Liver (tissue), 9 donors: Measurements from ENCODE around the gene DNAH6. TPM values are rescaled to one million over a fixed set of nuclear protein-coding genes. Genes with fewer than 3 reads are reported as not detected.
"Not testable (repeated sequence)": the region's sequence is repeated elsewhere in the genome, so short reads cannot be mapped to it uniquely, and the experiment has no call there.

Experiments used
- DNase-seq: peaks from one replicate; pipeline ENCODE4 v3.0.0-alpha.2; 2017; ENCODE audit warnings: low spot score
- H3K27ac ChIP-seq, 2 donors: one replicate each; pipeline ENCODE4 v1.7.0; 2013; ENCODE audit warnings: inconsistent platforms in 2 of 2, low read length in 2 of 2, control low read depth in 1 of 2, low read depth in 1 of 2, mild to moderate bottlenecking in 1 of 2
- H3K27me3 ChIP-seq, 4 donors: one replicate each; pipeline versions ENCODE4 v1.6.1 to v1.7.0; 2013; ENCODE audit warnings: low read length in 3 of 4, inconsistent platforms in 1 of 4, mild to moderate bottlenecking in 1 of 4, moderate library complexity in 1 of 4; ENCODE audit not compliant: control insufficient read depth in 4 of 4, insufficient read depth in 4 of 4
- H3K36me3 ChIP-seq, 4 donors: one replicate each; pipeline versions ENCODE4 v1.6.1 to v1.7.0; 2013; ENCODE audit warnings: low read length in 3 of 4, mild to moderate bottlenecking in 3 of 4, low read depth in 1 of 4, moderate library complexity in 1 of 4; ENCODE audit not compliant: control insufficient read depth in 4 of 4, insufficient read depth in 3 of 4
- H3K4me1 ChIP-seq, 4 donors: one replicate each; pipeline versions ENCODE4 v1.6.1 to v1.7.0; 2013; ENCODE audit warnings: low read length in 3 of 4, mild to moderate bottlenecking in 3 of 4, moderate library complexity in 1 of 4; ENCODE audit not compliant: control insufficient read depth in 4 of 4, insufficient read depth in 4 of 4
- H3K4me3 ChIP-seq, 3 donors: one replicate each; pipeline versions ENCODE4 v1.6.1 to v1.7.0; 2013; ENCODE audit warnings: low read length in 3 of 3, control low read depth in 1 of 3, low read depth in 1 of 3, mild to moderate bottlenecking in 1 of 3
- H3K9ac ChIP-seq, 2 donors: one replicate each; pipeline ENCODE4 v1.7.0; 2013; ENCODE audit warnings: low read length in 2 of 2, mild to moderate bottlenecking in 2 of 2, moderate library complexity in 2 of 2, control low read depth in 1 of 2, low read depth in 1 of 2
- H3K9me3 ChIP-seq, 4 donors: one replicate each; pipeline versions ENCODE4 v1.6.1 to v1.7.0; 2013; ENCODE audit warnings: low read length in 3 of 4; ENCODE audit not compliant: control insufficient read depth in 4 of 4
- EGR1 ChIP-seq, 2 donors: IDR thresholded peaks; 2 replicates each; pipeline ENCODE4 v1.6.1; 2016 to 2018; ENCODE audit warnings: antibody characterized with exemption in 2 of 2, low read depth in 2 of 2
- FOXA1 ChIP-seq: IDR thresholded peaks from 2 replicates; pipeline ENCODE4 v1.6.1; 2016; ENCODE audit warnings: antibody characterized with exemption
- FOXA2 ChIP-seq: IDR thresholded peaks from 2 replicates; pipeline ENCODE4 v1.6.1; 2016; ENCODE audit warnings: antibody characterized with exemption
- GABPA ChIP-seq, 2 donors: IDR thresholded peaks in 1 of 2; conservative IDR thresholded peaks in 1 of 2; 2 replicates each; pipeline ENCODE4 v1.6.1; 2016; ENCODE audit warnings: antibody characterized with exemption in 2 of 2, mild to moderate bottlenecking in 1 of 2, moderate library complexity in 1 of 2
- HNF4A ChIP-seq, 2 donors: conservative IDR thresholded peaks; 2 replicates each; pipeline ENCODE4 v1.6.1; 2016; ENCODE audit warnings: antibody characterized with exemption in 2 of 2, mild to moderate bottlenecking in 2 of 2
- HNF4G ChIP-seq: IDR thresholded peaks from 2 replicates; pipeline ENCODE4 v1.6.1; 2016; ENCODE audit warnings: antibody characterized with exemption
- JUND ChIP-seq, 2 donors: IDR thresholded peaks; 2 replicates each; pipeline ENCODE4 v1.6.1; 2016; ENCODE audit warnings: antibody characterized with exemption in 2 of 2
- NR2F2 ChIP-seq: IDR thresholded peaks from 2 replicates; pipeline ENCODE4 v1.6.1; 2016; ENCODE audit warnings: antibody characterized with exemption
- RAD21 ChIP-seq, 2 donors: IDR thresholded peaks; 2 replicates each; pipeline ENCODE4 v1.6.1; 2016; ENCODE audit warnings: antibody characterized with exemption in 2 of 2, mild to moderate bottlenecking in 2 of 2
- RXRA ChIP-seq, 2 donors: IDR thresholded peaks; 2 replicates each; pipeline ENCODE4 v1.6.1; 2017 to 2018; ENCODE audit warnings: antibody characterized with exemption in 2 of 2, mild to moderate bottlenecking in 1 of 2
- SP1 ChIP-seq: IDR thresholded peaks from 2 replicates; pipeline ENCODE4 v1.6.1; 2018; ENCODE audit warnings: antibody characterized with exemption, mild to moderate bottlenecking
- TAF1 ChIP-seq: conservative IDR thresholded peaks from 2 replicates; pipeline ENCODE4 v1.6.1; 2016; ENCODE audit warnings: antibody characterized with exemption, mild to moderate bottlenecking
- YY1 ChIP-seq: IDR thresholded peaks from 2 replicates; pipeline ENCODE4 v1.6.1; 2016; ENCODE audit warnings: antibody characterized with exemption, mild to moderate bottlenecking
- WGBS: extraction: QIAGEN DNeasy Blood & Tissue Kit; methylation state at CpG from one replicate; pipeline ENCODE4 v1.1.7; 2013; 5-methylcytosine and 5-hydroxymethylcytosine counted together
- polyA plus RNA-seq, 2 donors: library from polyadenylated mRNA; stranded (reverse) in 1 of 2; unstranded in 1 of 2; fragments of 200-250 nt in 1 of 2; fragments of >200 nt in 1 of 2; fragmentation: Nextera tagmentation in 1 of 2; extraction: Ambion mirVana in 1 of 2; gene quantifications; one replicate each; pipeline versions ENCODE4 v1.2.1 to v1.2.3, GENCODE V29; 2013 to 2015
- total RNA-seq, 2 donors: library from RNA; depleted of rRNA; stranded (reverse); fragments of >200 nt; gene quantifications; one replicate each; pipeline ENCODE4 v1.2.3, GENCODE V29; 2014
- TF ChIP-seq, protein P1 (sequence below): IDR thresholded peaks from 2 replicates; pipeline ENCODE4 v1.6.1; 2016; ENCODE audit warnings: antibody characterized with exemption
- TF ChIP-seq, protein P2 (sequence below): IDR thresholded peaks from 2 replicates; pipeline ENCODE4 v1.6.1; 2016; ENCODE audit warnings: antibody characterized with exemption
- TF ChIP-seq, protein P3 (sequence below): fragments of 150-350 bp; IDR thresholded peaks from 2 replicates; pipeline ENCODE4 v1.5.1; 2017; ENCODE audit warnings: improper control_type of control experiment, low read depth, low read length; ENCODE audit not compliant: missing input control
- TF ChIP-seq, protein P4 (sequence below): IDR thresholded peaks from 2 replicates; pipeline ENCODE4 v1.6.1; 2016; ENCODE audit warnings: antibody characterized with exemption, mild to moderate bottlenecking
- TF ChIP-seq, protein P5 (sequence below): IDR thresholded peaks from 2 replicates; pipeline ENCODE4 v1.6.1; 2016; ENCODE audit warnings: antibody characterized with exemption
- donor health status: healthy.
- donor health status: healthy.
- donor health status: healthy.
- donor health status: healthy.
- donor health status: healthy.

DNAH6 gene
- total and polyA plus RNA-seq, 4 donors, result 0.32 to 1.6 (median 0.59) TPM

DNA sequence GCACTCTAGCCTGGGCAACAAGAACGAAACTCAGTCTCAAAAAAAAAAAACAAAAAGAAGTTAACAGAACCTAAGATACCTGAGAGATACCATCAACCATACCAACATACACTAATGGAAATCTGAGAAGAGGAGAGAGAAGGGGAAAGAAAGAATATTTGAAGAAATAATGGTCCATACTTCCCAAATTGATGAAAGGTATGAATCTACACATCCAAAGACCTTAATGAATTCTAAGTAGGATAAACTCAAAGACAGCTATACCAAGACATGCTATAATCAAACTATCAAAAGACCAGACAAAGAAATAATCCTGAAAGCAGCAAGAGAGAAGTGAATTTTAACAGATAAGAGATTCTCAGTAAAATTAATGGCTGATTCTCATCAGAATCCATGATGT, 255.0 kb downstream of the DNAH6 start:
- no peak overlapping the region for H3K4me3 ChIP-seq
- TF ChIP-seq EGR1 (IDR thresholded peaks at IDR 0.05; ENCODE audit: low read depth in 2 of 2) (no peak), FOXA2 (no peak), GABPA (IDR thresholded peaks at IDR 0.05 in 1 of 2, conservative IDR thresholded peaks at IDR 0.05 in 1 of 2) (no peak), TAF1 (no peak), HNF4A (conservative IDR thresholded peaks at IDR 0.05) (no peak), YY1 (no peak), SP1 (no peak), RXRA (IDR thresholded peaks at IDR 0.05) (no peak), RAD21 (IDR thresholded peaks at IDR 0.05) (no peak), FOXA1 (no peak), HNF4G (no peak), JUND (IDR thresholded peaks at IDR 0.05) (no peak), NR2F2 (no peak)
- TF ChIP-seq, protein P1, sequence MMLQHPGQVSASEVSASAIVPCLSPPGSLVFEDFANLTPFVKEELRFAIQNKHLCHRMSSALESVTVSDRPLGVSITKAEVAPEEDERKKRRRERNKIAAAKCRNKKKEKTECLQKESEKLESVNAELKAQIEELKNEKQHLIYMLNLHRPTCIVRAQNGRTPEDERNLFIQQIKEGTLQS, result no peak
- TF ChIP-seq, protein P2, sequence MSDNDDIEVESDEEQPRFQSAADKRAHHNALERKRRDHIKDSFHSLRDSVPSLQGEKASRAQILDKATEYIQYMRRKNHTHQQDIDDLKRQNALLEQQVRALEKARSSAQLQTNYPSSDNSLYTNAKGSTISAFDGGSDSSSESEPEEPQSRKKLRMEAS, result no peak
- TF ChIP-seq, protein P3, sequence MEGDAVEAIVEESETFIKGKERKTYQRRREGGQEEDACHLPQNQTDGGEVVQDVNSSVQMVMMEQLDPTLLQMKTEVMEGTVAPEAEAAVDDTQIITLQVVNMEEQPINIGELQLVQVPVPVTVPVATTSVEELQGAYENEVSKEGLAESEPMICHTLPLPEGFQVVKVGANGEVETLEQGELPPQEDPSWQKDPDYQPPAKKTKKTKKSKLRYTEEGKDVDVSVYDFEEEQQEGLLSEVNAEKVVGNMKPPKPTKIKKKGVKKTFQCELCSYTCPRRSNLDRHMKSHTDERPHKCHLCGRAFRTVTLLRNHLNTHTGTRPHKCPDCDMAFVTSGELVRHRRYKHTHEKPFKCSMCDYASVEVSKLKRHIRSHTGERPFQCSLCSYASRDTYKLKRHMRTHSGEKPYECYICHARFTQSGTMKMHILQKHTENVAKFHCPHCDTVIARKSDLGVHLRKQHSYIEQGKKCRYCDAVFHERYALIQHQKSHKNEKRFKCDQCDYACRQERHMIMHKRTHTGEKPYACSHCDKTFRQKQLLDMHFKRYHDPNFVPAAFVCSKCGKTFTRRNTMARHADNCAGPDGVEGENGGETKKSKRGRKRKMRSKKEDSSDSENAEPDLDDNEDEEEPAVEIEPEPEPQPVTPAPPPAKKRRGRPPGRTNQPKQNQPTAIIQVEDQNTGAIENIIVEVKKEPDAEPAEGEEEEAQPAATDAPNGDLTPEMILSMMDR, result no peak
- TF ChIP-seq, protein P4, sequence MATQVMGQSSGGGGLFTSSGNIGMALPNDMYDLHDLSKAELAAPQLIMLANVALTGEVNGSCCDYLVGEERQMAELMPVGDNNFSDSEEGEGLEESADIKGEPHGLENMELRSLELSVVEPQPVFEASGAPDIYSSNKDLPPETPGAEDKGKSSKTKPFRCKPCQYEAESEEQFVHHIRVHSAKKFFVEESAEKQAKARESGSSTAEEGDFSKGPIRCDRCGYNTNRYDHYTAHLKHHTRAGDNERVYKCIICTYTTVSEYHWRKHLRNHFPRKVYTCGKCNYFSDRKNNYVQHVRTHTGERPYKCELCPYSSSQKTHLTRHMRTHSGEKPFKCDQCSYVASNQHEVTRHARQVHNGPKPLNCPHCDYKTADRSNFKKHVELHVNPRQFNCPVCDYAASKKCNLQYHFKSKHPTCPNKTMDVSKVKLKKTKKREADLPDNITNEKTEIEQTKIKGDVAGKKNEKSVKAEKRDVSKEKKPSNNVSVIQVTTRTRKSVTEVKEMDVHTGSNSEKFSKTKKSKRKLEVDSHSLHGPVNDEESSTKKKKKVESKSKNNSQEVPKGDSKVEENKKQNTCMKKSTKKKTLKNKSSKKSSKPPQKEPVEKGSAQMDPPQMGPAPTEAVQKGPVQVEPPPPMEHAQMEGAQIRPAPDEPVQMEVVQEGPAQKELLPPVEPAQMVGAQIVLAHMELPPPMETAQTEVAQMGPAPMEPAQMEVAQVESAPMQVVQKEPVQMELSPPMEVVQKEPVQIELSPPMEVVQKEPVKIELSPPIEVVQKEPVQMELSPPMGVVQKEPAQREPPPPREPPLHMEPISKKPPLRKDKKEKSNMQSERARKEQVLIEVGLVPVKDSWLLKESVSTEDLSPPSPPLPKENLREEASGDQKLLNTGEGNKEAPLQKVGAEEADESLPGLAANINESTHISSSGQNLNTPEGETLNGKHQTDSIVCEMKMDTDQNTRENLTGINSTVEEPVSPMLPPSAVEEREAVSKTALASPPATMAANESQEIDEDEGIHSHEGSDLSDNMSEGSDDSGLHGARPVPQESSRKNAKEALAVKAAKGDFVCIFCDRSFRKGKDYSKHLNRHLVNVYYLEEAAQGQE, result no peak
- TF ChIP-seq, protein P5, sequence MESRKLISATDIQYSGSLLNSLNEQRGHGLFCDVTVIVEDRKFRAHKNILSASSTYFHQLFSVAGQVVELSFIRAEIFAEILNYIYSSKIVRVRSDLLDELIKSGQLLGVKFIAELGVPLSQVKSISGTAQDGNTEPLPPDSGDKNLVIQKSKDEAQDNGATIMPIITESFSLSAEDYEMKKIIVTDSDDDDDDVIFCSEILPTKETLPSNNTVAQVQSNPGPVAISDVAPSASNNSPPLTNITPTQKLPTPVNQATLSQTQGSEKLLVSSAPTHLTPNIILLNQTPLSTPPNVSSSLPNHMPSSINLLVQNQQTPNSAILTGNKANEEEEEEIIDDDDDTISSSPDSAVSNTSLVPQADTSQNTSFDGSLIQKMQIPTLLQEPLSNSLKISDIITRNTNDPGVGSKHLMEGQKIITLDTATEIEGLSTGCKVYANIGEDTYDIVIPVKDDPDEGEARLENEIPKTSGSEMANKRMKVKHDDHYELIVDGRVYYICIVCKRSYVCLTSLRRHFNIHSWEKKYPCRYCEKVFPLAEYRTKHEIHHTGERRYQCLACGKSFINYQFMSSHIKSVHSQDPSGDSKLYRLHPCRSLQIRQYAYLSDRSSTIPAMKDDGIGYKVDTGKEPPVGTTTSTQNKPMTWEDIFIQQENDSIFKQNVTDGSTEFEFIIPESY, result no peak
- no peak for DNase-seq
- H3K36me3 ChIP-seq, result peaks cover 0 to 2% (median under 1%) of the 10 kb centered on the region in 4 donors
- no peaks in the 10 kb centered on the region for H3K4me1 ChIP-seq
- 88% methylated on average over 1 of the region's 1 CpG for WGBS
- no peaks in the 10 kb centered on the region for H3K27me3 ChIP-seq
- H3K9ac ChIP-seq, result no peak overlapping the region
- H3K27ac ChIP-seq, result no peak overlapping the region
- H3K9me3 ChIP-seq, result peaks cover 4 to 16% (median 6%) of the 10 kb centered on the region in 4 donors

DNA sequence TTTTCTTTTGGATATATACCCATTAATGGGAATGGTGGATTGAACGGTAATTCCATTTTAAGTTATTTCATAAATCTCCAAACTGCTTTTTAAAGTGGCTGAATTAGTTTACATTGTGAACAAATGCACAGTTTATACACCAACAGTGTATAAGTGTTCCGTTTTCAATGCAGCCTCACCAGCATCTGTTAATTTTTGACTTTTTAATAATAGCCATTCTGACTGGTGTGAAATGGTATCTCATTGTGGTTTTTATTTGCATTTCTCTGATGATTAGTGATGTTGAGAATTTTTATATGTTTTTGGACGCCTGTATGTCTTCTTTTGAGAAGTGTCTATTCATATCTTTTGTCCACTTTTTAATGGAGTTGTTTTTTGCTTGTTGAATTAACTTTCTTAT, 257.3 kb downstream of the DNAH6 start:
- H3K9me3 ChIP-seq, result peaks cover 4 to 16% (median 6%) of the 10 kb centered on the region in 4 donors
- H3K4me3 ChIP-seq, H3K9ac ChIP-seq, H3K4me1 ChIP-seq, H3K27ac ChIP-seq, H3K36me3 ChIP-seq, H3K27me3 ChIP-seq, DNase-seq: not testable (repeated sequence)
- WGBS, result 69% methylated on average over 3 of the region's 3 CpGs
